Endodermal cell (in vitro differentiated cells): ENCODE measurements around the gene CSAD. TPM values are rescaled to one million over a fixed set of nuclear protein-coding genes. Genes with fewer than 3 reads are reported as not detected.

Source experiments
- DNase-seq: peaks from one replicate; pipeline ENCODE4 v3.0.0-alpha.2; 2017
- H3K27ac ChIP-seq: 2 replicates; pipeline ENCODE4 v1.5.1; 2013; ENCODE audit warnings: mild to moderate bottlenecking, low read depth, low read length, moderate library complexity
- H3K27me3 ChIP-seq: 2 replicates; pipeline ENCODE4 v1.6.1; 2013; ENCODE audit warnings: mild to moderate bottlenecking, low read length, moderate library complexity; ENCODE audit not compliant: insufficient read depth, control insufficient read depth, poor library complexity, severe bottlenecking
- H3K36me3 ChIP-seq: 2 replicates; pipeline ENCODE4 v1.7.0; 2013; ENCODE audit warnings: mild to moderate bottlenecking, low read length, moderate library complexity; ENCODE audit not compliant: control insufficient read depth, insufficient read depth
- H3K4me1 ChIP-seq: one replicate; pipeline ENCODE4 v1.7.0; 2013; ENCODE audit warnings: low read length; ENCODE audit not compliant: control insufficient read depth, insufficient read depth
- H3K4me3 ChIP-seq: 2 replicates; pipeline ENCODE4 v1.5.1; 2013; ENCODE audit warnings: mild to moderate bottlenecking, low read length, moderate library complexity
- H3K9ac ChIP-seq: 2 replicates; pipeline ENCODE4 v1.6.1; 2013; ENCODE audit warnings: mild to moderate bottlenecking, low read length, moderate library complexity; ENCODE audit not compliant: poor library complexity, severe bottlenecking; ENCODE audit errors: extremely low read depth
- H3K9me3 ChIP-seq: 2 replicates; pipeline ENCODE4 v1.6.1; 2013; ENCODE audit warnings: mild to moderate bottlenecking, low read length, moderate library complexity; ENCODE audit not compliant: control insufficient read depth
- H3K27ac Mint-ChIP-seq: 2 replicates; pipeline ENCODE4 v1.8.0; 2020; ENCODE audit warnings: mixed read lengths
- H3K27me3 Mint-ChIP-seq: 2 replicates; pipeline ENCODE4 v1.8.0; 2021; ENCODE audit warnings: mild to moderate bottlenecking, mixed read lengths; ENCODE audit not compliant: insufficient read depth
- H3K36me3 Mint-ChIP-seq: 2 replicates; pipeline ENCODE4 v1.8.0; 2020; ENCODE audit warnings: low read depth, mixed read lengths
- H3K4me1 Mint-ChIP-seq: 2 replicates; pipeline ENCODE4 v1.8.0; 2020; ENCODE audit warnings: mixed read lengths
- H3K4me3 Mint-ChIP-seq: 2 replicates; pipeline ENCODE4 v1.8.0; 2020; ENCODE audit warnings: mild to moderate bottlenecking, moderate library complexity, mixed read lengths
- H3K9me3 Mint-ChIP-seq: 2 replicates; pipeline ENCODE4 v1.8.0; 2020; ENCODE audit warnings: mild to moderate bottlenecking, mixed read lengths
- CTCF ChIP-seq: fragments of 200-600 bp; sonication (generic); conservative IDR thresholded peaks from 2 replicates; pipeline ENCODE4 v1.5.0; 2021; ENCODE audit warnings: antibody characterized with exemption, mild to moderate bottlenecking
- WGBS, 2 experiments: methylation state at CpG; one replicate each; pipeline versions ENCODE4 v1.1.5 to v1.1.7; 2013; ENCODE audit warnings: missing lambda C conversion rate in 2 of 2, mixed read lengths in 1 of 2; ENCODE audit not compliant: insufficient coverage in 1 of 2, insufficient read length in 1 of 2; 5-methylcytosine and 5-hydroxymethylcytosine counted together
- total RNA-seq, 2 donors: library from RNA; stranded (reverse); fragmentation: NEBNext Ultra II Directional in 1 of 2; extraction: Animal tissue kit (Norgen Biotek cat#: 25700) in 1 of 2; gene quantifications; 2 replicates in 1 of 2; 3 replicates in 1 of 2; pipeline ENCODE4 v1.2.1, GENCODE V29; 2021

The CSAD gene
- total RNA-seq, 2 donors from 2014 or later, result 24.9 to 38.2 TPM

- no peak overlapping the region for H3K27ac Mint-ChIP-seq
- H3K27ac ChIP-seq, result no peak overlapping the region
- H3K4me3 Mint-ChIP-seq, result no peak overlapping the region
These were observed 45.1 kb upstream of the CSAD start for GRCh38 chr12:53225635-53226424.

GRCh38 chr12:53224897-53225634 is 44.3 kb upstream of the CSAD start:
- no peaks in the 10 kb centered on the region for H3K9me3 ChIP-seq
- peaks cover 20% of the 10 kb centered on the region for H3K27me3 Mint-ChIP-seq
- H3K4me3 ChIP-seq, result no peak overlapping the region
- no peaks in the 10 kb centered on the region for H3K9me3 Mint-ChIP-seq
- H3K27ac ChIP-seq, result no peak overlapping the region
- WGBS, 2 experiments, result 89 to 90% methylated on average over 9 to 10 of the region's 10 CpGs
- peaks cover 4% of the 10 kb centered on the region for H3K36me3 Mint-ChIP-seq
- H3K27me3 ChIP-seq, result no peaks in the 10 kb centered on the region
- DNase-seq, result peak; percentile 57
- no peak overlapping the region for H3K9ac ChIP-seq
- H3K4me1 ChIP-seq, result peaks cover 11% of the 10 kb centered on the region
- H3K36me3 ChIP-seq, result no peaks in the 10 kb centered on the region
- no peak overlapping the region for H3K27ac Mint-ChIP-seq
- H3K4me1 Mint-ChIP-seq, result peaks cover 44% of the 10 kb centered on the region
- H3K4me3 Mint-ChIP-seq, result peak overlapping the region; percentile 28
- TF ChIP-seq CTCF, result no peak

More at GRCh38 chr12:53225635-53226424, 45.1 kb upstream of the CSAD start:
- no peak for TF ChIP-seq CTCF
- H3K4me1 Mint-ChIP-seq, result peaks cover 46% of the 10 kb centered on the region
- DNase-seq, result peak; percentile 74
- H3K9me3 Mint-ChIP-seq, result no peaks in the 10 kb centered on the region
- H3K27me3 Mint-ChIP-seq, result peaks cover 24% of the 10 kb centered on the region
- peaks cover 11% of the 10 kb centered on the region for H3K4me1 ChIP-seq
- no peaks in the 10 kb centered on the region for H3K36me3 ChIP-seq
- H3K36me3 Mint-ChIP-seq, result peaks cover 4% of the 10 kb centered on the region
- no peaks in the 10 kb centered on the region for H3K27me3 ChIP-seq
- no peak overlapping the region for H3K4me3 ChIP-seq
- no peaks in the 10 kb centered on the region for H3K9me3 ChIP-seq
- 85 to 97% methylated on average over 6 to 8 of the region's 10 CpGs for WGBS, 2 experiments
- H3K9ac ChIP-seq, result no peak overlapping the region

- Mint-ChIP-seq H3K4me3 (peak overlapping the region; percentile 28), H3K36me3 (peaks cover 4% of the 10 kb centered on the region), H3K27me3 (peaks cover 22% of the 10 kb centered on the region), H3K27ac (peak overlapping the region; percentile 74), H3K4me1 (peaks cover 43% of the 10 kb centered on the region), H3K9me3 (no peaks in the 10 kb centered on the region)
- Histone ChIP-seq H3K4me3 (no peak overlapping the region), H3K9ac (no peak overlapping the region), H3K27ac (no peak overlapping the region), H3K9me3 (no peaks in the 10 kb centered on the region), H3K4me1 (peaks cover 11% of the 10 kb centered on the region), H3K27me3 (peaks cover 6% of the 10 kb centered on the region), H3K36me3 (no peaks in the 10 kb centered on the region)
- DNase-seq, result peak; percentile 95
- whole genome bisulfite sequencing, 2 experiments, result 52 to 56% methylated on average over 4 to 11 of the region's 11 CpGs
- TF ChIP-seq CTCF, result peak; percentile 78
These were observed 43.6 kb upstream of the CSAD start for GRCh38 chr12:53224061-53224896.
